Central memory CD4-positive, alpha-beta T cell (primary cell): ENCODE results near the gene IL1RAPL2.
"Not testable (repeated sequence)": the region's sequence is repeated elsewhere in the genome, so short reads cannot be mapped to it uniquely, and the experiment has no call there.

ENCODE experiments used
- DNase-seq: peaks from one replicate; pipeline ENCODE4 v3.0.0; 2022
- total RNA-seq, 3 experiments: gene quantifications; one replicate each; lab custom pipeline; 2026; lab: John Stamatoyannopoulos, UW

IL1RAPL2 gene
- total RNA-seq, result 0 reads per million in 3 experiments

DNA sequence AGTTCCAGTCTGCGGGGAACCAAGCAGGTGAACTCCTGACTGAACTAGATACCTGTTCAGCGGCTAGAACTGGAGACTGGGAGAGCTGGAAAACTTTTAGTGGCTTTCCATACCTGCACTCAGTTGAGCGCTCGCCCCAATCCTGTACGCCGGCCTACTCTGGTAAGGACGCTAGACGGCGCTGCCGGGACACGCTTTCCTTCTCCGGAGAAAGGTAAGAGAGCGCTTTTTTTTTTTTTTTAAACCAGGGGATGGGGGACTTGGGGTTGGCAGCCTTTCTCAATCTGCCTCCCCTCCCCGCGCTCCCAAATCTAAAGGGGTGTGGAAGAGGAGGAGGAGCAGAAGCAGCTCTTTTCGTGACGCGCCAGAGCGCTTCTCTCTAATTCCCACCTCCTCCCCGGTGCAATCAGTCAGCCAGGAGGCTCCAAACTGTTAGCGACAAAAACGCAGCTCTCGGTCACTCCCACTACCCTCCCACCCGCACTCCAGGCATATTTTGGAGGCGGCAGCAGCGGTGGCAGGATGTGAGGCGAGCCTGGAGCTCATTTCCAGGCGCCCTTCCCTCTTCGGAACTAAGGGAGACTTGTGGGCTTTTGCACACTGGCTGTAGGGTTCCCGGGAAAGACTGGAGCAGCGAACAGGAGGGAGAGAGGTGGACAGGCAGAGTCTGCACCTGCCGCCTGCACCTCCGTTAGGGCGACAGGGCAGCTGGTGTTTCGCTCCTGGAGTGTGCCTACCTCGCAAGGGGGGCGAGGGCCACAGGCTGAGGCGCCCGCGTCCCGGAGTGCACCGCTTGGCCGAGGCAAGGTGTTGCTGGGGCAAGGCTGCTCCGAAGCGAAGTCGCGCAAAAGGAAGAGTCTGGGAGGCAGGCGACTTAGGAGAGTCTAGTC is at the start of gene IL1RAPL2:
IL1RAPL2 (plus strand) TSS at position 409 of the 890 bp plus-strand sequence.
- no peak for DNase-seq

DNA sequence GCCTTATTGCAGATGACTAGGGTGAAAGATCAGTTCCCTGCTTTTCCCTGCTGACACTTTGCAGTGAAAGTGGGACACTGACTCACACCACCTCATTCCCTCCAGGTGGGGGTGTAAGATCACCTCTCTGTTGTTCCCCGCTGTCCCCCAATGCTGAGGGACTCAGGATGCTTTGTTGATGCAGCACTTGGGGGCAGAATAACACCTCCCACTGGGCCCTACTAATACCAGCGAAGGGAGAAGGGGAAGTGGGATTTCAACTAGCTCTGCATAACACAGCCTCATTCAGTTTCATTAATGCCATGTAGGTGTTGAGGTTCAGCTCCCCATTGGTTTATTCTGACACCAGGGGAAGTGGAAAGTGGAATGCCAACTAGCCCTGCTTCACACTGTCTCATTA is 43.6 kb upstream of the IL1RAPL2 start:
- DNase-seq, result no peak

DNA sequence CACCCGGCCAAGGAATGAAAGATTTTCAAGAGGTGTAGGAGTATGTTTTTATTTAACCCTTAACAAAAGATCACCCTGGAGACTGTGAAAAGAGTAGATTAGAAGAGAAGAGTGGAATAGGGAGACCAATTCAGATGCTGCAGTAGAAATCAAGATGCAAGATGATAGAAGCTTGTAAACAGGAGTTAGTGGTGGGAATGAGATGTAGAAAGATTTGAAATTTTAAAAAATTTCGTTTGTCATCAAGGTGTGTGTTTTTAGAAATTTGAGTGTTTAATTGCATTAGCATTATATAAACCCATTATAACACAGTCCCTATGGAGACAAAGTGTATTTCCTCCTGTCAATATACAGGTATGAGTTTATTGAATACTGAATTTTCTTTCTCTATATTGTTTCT is 42.1 kb upstream of the IL1RAPL2 start:
- DNase-seq, result no peak

GRCh38 chrX:104539081-104539480 is 26.9 kb upstream of the IL1RAPL2 start:
- DNase-seq, result no peak

- not testable (repeated sequence) for DNase-seq
These were observed 23.6 kb upstream of the IL1RAPL2 start for GRCh38 chrX:104542447-104542846.

DNA sequence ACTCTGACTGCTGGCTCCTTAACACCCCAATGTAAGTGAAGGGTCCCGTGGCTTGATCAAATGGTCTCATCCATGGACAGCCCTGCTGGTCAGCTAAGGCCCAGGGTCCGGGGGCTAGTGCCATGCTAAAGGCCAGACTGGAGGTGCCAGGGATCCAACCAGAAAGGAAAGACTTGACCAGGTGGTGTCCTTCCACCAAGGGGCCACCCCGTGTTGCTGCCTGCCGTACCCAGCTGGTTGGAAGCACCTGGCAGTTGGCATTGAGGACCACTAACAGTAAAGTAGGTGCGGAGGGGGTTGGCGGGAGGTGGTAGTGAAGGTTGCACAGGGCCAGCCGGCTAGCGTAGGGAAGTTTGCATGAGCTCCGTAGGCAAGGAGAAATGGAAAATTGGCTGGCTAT is 1.7 kb upstream of the IL1RAPL2 start:
- DNase-seq, result no peak

DNA sequence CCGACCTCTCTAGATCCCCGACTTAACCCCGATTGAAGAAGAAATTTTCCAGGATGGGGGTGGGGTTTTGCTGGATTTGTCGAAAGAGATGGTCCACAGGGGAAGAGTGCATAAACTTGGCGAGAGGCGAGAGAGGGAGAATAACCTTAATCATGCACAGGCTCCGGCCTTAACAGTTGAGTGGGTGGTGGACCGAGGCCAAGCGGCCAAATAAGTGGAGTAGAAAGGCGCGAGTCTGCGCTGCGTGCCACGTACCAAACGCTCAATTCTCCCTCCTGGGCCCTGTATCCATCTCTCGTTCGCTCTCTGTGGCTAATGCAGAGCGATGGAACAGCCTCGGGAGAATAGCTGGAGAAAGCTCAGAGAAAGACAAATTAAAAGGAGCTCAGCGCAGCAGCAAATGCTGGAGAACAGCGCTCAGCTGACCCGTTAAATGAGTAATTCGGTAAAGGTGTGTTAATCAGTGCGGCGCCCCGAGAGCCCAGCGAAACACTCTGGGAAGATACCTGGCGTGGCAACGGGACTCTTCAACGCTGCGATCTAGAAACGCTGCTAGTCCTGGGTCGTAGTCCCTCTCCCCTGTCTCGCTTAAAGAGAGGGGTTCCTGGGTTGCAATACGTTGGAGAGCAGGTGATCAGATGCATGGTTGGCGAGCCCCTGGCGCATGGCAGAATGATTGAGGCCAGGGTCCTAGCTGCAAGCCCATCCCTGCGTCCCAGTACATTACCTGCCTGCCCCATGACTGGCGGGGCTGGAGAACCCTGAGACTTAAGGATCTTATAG is 887 bp upstream of the IL1RAPL2 start:
- DNase-seq, result no peak

- no peak for DNase-seq
These were observed 892 bp downstream of the IL1RAPL2 start for GRCh38 chrX:104566681-104567501.

GRCh38 chrX:104567506-104567905 is 1.5 kb downstream of the IL1RAPL2 start:
- DNase-seq, result no peak

GRCh38 chrX:104568304-104568915 is 2.4 kb downstream of the IL1RAPL2 start:
- DNase-seq, result no peak

DNA sequence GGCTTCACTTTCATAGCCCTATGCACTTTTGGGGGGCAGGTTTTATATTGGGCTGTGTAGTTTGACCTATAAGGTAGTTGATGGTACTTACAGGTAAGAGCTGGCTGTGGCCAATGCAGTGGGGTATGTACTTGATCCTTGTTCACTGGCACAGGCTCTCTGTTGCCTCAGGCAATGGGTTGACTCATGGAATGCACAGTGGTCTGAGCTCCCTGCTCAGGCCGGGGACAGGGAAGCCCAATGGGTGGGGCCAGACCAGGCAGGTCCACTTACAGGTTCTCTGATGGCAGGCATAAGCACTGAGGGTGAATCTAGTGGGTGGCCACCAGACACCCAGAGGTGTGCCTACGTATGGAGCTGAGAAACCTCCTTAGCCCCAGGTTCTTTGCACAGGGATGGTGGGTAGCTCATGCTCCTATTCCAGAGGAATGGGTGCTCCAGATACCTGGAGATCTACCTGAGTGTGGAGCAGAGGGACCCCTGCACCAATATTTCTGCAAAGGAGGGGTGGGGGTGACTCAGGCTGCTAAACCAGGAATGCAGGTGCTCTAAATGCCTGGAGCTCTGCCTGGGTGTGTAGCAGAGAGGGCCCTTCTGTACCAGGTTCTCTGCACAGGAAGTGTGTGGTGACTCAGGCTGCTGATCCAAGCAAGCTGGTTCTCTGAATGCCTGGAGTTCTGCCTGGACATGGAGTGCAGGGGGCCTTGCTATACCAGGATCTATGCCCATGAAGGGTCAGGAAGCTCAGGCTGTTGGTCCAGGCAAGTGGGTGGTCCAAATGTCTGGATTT is 52.3 kb downstream of the IL1RAPL2 start:
- no peak for DNase-seq

GRCh38 chrX:104621781-104622180 is 55.8 kb downstream of the IL1RAPL2 start:
- no peak for DNase-seq

GRCh38 chrX:104641176-104641575 is 75.2 kb downstream of the IL1RAPL2 start:
- no peak for DNase-seq

DNA sequence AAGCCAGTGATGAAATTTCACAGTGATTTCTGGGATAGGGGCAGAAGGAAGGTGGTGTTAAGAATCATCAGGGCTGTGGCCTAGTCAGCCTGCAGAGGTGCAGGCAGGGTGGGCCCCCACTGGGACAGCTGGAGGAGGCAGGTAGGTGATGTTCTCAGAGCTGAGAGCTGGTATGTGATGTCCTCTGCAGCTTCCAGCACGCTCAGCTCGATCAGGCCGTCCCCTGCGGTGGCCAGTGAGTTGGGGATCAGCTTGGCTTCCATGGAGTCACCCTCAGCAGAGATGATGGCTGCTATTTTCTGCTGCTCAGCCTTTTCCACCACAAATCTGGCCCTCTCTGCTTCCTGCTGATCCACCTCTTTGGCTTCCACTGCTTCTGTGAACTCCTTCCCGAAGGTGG is 81.1 kb downstream of the IL1RAPL2 start:
- DNase-seq, result no peak

GRCh38 chrX:104659005-104659744 is 93.2 kb downstream of the IL1RAPL2 start:
- DNase-seq, result no peak

- DNase-seq, result no peak
These were observed 94.1 kb downstream of the IL1RAPL2 start for GRCh38 chrX:104660092-104660491.

GRCh38 chrX:104662694-104663093 is 96.7 kb downstream of the IL1RAPL2 start:
- no peak for DNase-seq

DNA sequence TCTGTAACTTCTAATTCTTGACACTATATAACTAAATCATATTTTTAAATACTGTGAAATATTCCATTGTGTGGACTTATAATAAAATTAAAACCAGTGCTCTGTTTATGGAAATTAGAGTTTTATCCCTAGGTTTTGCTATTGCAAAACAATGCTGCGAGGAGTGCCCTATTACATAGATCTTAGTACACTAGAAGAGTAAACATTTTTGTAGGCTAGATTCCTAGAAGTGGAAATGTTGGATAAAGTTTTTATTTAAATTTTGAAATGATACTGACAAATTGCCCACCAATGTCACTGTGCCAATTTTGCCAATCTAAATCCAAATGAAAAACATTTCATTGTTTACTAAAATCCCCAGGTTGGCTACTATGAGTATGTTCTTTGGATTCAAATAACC is 99.7 kb downstream of the IL1RAPL2 start:
- DNase-seq, result no peak

DNA sequence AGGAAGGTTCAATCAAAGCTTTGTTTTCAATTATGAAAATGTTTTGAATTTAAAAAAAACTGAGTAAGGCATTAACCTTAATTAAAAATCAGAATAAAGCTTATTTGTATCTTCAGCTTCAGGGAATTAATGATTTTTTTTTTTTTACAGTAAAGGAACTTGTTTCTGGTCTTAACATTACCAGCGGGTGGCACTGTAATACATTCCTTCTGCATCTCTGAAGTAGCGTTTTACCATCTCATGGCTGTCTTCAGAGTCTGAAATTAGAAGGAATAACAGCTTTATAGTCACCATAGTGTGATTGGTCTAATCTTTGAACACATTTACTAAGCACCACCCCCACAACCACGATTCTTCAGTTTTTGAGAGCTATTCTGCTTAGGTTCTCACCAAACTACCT is 102.6 kb downstream of the IL1RAPL2 start:
- DNase-seq, result no peak

- DNase-seq, result no peak
These were observed 103.1 kb downstream of the IL1RAPL2 start for GRCh38 chrX:104669063-104669462.

GRCh38 chrX:104670051-104670450 is 104.1 kb downstream of the IL1RAPL2 start:
- DNase-seq, result no peak
